Tibial artery (tissue), 4 donors: ENCODE measurements around the gene OLR1.
A peak's percentile ranks its signal among the peaks of the same experiment; 100 is the strongest.

Experiments used
- DNase-seq, 2 donors: peaks; one replicate each; pipeline ENCODE4 v3.0.0-alpha.2; 2019
- H3K27ac ChIP-seq, 2 donors: fragments of 200-600 bp; sonication (generic) in 1 of 2; 1 replicate in 1 of 2; 2 replicates in 1 of 2; pipeline ENCODE4 v1.5.1; 2018 to 2019; ENCODE audit warnings: mild to moderate bottlenecking in 1 of 2
- H3K27me3 ChIP-seq, 2 donors: fragments of 200-600 bp; sonication (generic) in 1 of 2; one replicate each; pipeline versions ENCODE4 v1.5.1 to v1.6.0; 2016 to 2019
- H3K36me3 ChIP-seq, 3 donors: fragments of 200-600 bp; sonication (generic) in 2 of 3; one replicate each; pipeline ENCODE4 v1.5.1; 2016 to 2019; ENCODE audit warnings: mild to moderate bottlenecking in 2 of 3
- H3K4me1 ChIP-seq, 4 donors: fragments of 200-600 bp; sonication (generic) in 2 of 4; 1 replicate in 3 of 4; 2 replicates in 1 of 4; pipeline ENCODE4 v1.5.1; 2016 to 2019
- H3K4me3 ChIP-seq, 2 donors: fragments of 200-600 bp; sonication (generic) in 1 of 2; 1 replicate in 1 of 2; 2 replicates in 1 of 2; pipeline ENCODE4 v1.5.1; 2018 to 2019; ENCODE audit warnings: mild to moderate bottlenecking in 2 of 2
- H3K9me3 ChIP-seq, 3 donors: fragments of 200-600 bp; sonication (generic) in 1 of 3; one replicate each; pipeline ENCODE4 v1.5.1; 2016 to 2019
- intact Hi-C: fragments of 100-400 bp; cut with DNase I; formaldehyde crosslinking; loops from one replicate; pipeline ENCODE4 v1.15.0; 2023; ENCODE audit warnings: low total_unique reads
- TF ChIP-seq, protein P1 (sequence below), 2 experiments: fragments of 200-600 bp in 1 of 2; fragments of 450-650 bp in 1 of 2; IDR thresholded peaks; one replicate each; pipeline ENCODE4 v1.5.1; 2017 to 2019; ENCODE audit warnings: antibody characterized with exemption in 2 of 2, mild to moderate bottlenecking in 1 of 2, moderate library complexity in 1 of 2

OLR1 gene

DNA sequence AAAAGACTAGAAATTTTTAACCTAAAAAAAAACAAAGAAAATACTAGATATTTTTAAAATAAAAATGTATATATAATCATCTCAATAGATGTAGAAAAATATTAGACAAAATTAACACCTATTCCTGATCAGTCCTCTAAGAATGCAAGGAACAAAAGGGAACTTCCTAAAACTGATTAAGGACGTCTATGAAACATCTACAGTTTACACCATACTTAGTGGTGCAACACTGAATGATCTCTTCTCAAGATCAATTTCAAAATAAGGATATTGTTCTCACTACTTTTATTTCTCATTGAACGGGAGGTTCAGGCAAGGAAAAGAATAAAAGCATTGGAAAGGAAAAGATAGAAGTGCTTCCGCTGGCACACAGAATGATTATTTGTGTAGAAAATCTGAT, 16.0 kb downstream of the OLR1 start:
- TF ChIP-seq, protein P1, sequence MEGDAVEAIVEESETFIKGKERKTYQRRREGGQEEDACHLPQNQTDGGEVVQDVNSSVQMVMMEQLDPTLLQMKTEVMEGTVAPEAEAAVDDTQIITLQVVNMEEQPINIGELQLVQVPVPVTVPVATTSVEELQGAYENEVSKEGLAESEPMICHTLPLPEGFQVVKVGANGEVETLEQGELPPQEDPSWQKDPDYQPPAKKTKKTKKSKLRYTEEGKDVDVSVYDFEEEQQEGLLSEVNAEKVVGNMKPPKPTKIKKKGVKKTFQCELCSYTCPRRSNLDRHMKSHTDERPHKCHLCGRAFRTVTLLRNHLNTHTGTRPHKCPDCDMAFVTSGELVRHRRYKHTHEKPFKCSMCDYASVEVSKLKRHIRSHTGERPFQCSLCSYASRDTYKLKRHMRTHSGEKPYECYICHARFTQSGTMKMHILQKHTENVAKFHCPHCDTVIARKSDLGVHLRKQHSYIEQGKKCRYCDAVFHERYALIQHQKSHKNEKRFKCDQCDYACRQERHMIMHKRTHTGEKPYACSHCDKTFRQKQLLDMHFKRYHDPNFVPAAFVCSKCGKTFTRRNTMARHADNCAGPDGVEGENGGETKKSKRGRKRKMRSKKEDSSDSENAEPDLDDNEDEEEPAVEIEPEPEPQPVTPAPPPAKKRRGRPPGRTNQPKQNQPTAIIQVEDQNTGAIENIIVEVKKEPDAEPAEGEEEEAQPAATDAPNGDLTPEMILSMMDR (IDR thresholded peaks at IDR 0.05): no peak
- H3K36me3 ChIP-seq: no peaks in the 10 kb centered on the region
- H3K4me1 ChIP-seq: peaks cover 0 to 14% (median 6%) of the 10 kb centered on the region in 4 donors
- no peak for DNase-seq
- intact Hi-C loops: no loop called here
- no peak overlapping the region for H3K27ac ChIP-seq
- H3K9me3 ChIP-seq: no peaks in the 10 kb centered on the region
- H3K4me3 ChIP-seq: no peak overlapping the region
- no peaks in the 10 kb centered on the region for H3K27me3 ChIP-seq

DNA sequence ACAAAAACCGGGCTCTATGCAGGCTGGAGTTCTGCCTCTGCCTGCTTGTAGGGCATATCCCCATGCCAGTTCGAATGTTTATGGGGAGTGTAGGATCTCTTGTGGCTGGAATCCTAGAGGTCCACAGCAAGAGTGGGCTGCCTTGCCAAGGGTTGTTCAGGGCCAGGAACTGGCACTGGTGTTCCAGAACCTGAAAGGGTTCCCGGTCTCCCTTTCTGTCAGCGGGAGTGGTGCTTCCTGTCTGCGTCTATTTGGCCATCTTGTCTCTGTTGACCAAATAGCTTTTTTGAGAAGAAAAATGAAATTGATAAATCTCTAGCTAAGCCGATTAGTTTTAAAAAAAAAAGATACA, 17.8 kb downstream of the OLR1 start:
- TF ChIP-seq, protein P1 (IDR thresholded peaks at IDR 0.05): no peak
- H3K27ac ChIP-seq: no peak overlapping the region
- H3K4me1 ChIP-seq: peaks cover 0 to 14% (median 6%) of the 10 kb centered on the region in 4 donors
- H3K36me3 ChIP-seq: no peaks in the 10 kb centered on the region
- intact Hi-C loops: loop anchor here (5.0 kb wide), 1 partner anchor 33 kb away; no protein-coding TSS in a partner anchor
- no peak for DNase-seq
- no peaks in the 10 kb centered on the region for H3K9me3 ChIP-seq
- H3K27me3 ChIP-seq: no peaks in the 10 kb centered on the region
- H3K4me3 ChIP-seq: peak overlapping the region; percentile 54 to 59

DNA sequence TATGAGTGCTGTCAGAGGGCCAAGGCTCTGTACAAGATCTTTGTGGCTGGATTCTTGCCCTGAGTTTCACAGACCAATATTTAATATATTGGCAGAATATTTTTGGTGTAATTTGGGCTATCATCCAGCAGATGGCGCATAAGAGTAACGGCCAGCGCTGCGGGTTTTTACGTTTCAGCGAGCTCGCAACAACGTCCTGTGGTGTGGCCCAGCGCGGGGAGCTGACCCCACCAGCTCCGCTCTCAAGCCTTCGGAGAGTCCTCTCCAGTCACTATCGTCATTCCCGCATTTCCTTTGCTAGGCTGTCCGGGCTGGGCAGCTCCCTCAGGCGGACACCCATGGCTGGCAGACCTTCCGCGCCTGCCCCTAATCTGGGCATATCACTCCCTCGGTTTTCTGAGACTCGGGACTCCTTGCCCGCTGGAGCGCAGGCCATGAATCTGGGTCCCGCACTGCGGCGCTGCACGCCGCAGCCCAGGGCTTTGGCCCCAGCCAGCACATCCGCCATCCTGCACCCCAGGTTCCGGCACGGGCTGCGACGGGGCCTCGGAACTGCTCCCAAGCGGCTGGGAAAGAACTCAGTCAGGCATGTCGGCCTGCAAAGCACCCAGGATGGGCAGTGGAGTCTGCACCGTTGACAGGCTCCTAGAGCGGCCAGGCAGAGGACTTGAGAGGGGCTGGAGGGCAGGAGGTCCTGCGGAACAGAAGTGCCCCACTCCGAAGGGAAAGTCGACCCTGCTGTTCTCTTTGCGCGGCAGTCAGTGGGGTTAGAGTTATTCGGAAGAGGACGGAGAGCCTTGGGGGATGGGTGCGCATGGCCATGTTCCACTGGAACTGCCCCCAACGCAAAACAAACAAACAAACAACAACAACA, 18.4 kb downstream of the OLR1 start:
- DNase-seq: peak; percentile 42 to 81
- Histone ChIP-seq H3K36me3 (no peaks in the 10 kb centered on the region), H3K4me1 (peaks cover 0 to 14% (median 6%) of the 10 kb centered on the region in 4 donors), H3K9me3 (no peaks in the 10 kb centered on the region), H3K27me3 (no peaks in the 10 kb centered on the region), H3K4me3 (peak overlapping the region; percentile 54 to 59), H3K27ac (peak overlapping the region; percentile 61 to 71)
- TF ChIP-seq, protein P1 (IDR thresholded peaks at IDR 0.05): peak; percentile 70 to 85
- intact Hi-C loops: loop anchor here (5.0 kb wide), 1 partner anchor 34 kb away; no protein-coding TSS in a partner anchor

DNA sequence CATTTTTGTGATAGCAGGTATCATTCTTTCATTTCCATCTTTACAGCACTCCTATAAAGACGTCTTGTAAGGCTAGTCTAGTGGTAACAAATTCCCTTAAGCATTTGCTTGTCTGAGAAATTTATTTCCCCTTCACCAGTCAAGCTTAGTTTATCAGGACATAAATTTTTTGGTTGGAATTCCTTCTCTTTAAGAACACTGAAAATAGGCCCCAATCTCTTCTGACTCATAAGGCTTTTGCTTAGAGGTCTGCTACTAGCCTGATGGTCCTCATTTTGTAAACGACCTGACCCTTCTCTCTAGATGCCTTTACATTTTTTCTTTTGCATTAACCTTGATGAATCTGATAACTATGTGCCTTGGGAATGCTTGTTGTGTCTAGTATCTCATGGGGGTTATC, 20.3 kb downstream of the OLR1 start:
- peaks cover 0 to 14% (median 6%) of the 10 kb centered on the region in 4 donors for H3K4me1 ChIP-seq
- no peaks in the 10 kb centered on the region for H3K27me3 ChIP-seq
- no peak for DNase-seq
- H3K27ac ChIP-seq: no peak overlapping the region
- H3K4me3 ChIP-seq: no peak overlapping the region
- H3K9me3 ChIP-seq: no peaks in the 10 kb centered on the region
- TF ChIP-seq, protein P1 (IDR thresholded peaks at IDR 0.05): no peak
- intact Hi-C loops: loop anchor here (5.0 kb wide), 1 partner anchor 36 kb away; no protein-coding TSS in a partner anchor
- H3K36me3 ChIP-seq: no peaks in the 10 kb centered on the region

DNA sequence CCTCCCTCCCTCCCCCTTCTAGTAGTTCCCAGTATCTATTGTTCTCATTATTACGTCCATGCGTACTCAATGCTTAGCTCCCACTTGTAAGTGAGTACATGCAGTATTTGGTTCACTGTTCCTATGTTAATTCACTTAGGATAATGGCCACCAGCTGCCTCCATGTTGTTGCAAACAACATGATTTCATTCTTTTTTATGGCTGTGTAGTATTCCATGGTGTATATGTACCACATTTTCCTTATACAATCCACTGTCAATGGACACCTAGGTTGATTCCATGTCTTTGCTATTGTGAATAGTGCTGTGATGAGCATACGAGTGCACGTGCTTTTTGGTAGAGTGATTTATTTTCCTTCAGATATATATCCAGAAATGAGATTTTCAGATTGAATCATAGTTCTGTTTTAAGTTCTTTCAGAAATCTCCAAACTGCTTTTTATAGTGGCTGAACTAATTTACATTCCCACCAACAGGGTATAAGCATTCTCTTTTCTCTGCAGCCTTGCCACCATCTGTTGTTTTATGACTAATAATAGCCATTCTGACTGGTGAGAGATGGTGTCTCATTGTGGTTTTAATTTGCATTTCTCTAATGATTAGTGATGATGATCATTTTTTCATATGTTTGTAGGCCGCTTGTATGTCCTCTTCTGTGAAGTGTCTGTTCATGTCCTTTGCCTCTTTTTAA, 24.1 kb downstream of the OLR1 start:
- no peaks in the 10 kb centered on the region for H3K27me3 ChIP-seq
- no peak for DNase-seq
- H3K4me1 ChIP-seq: peaks cover 0 to 4% (median under 1%) of the 10 kb centered on the region in 4 donors
- TF ChIP-seq, protein P1 (IDR thresholded peaks at IDR 0.05): no peak
- H3K4me3 ChIP-seq: no peak overlapping the region
- no peaks in the 10 kb centered on the region for H3K36me3 ChIP-seq
- intact Hi-C loops: no loop called here
- no peaks in the 10 kb centered on the region for H3K9me3 ChIP-seq
- no peak overlapping the region for H3K27ac ChIP-seq
